HG02870 (cell line): ENCODE data around the gene LDAH.

Experiments
- ATAC-seq: cut with Tn5 transposase; IDR thresholded peaks from one replicate; pipeline ENCODE4 v1.9.1; 2021; ENCODE audit warnings: mild to moderate bottlenecking, moderate library complexity; ENCODE audit not compliant: unreplicated experiment

Gene LDAH

GRCh38 chr2:20669562-20670314, 153.2 kb downstream of the LDAH start:
- no peak for ATAC-seq

GRCh38 chr2:20668871-20669475, 153.9 kb downstream of the LDAH start:
- no peak for ATAC-seq

GRCh38 chr2:20668451-20668850, 154.4 kb downstream of the LDAH start:
- ATAC-seq, result no peak

- ATAC-seq, result no peak
These were observed 155.1 kb downstream of the LDAH start for GRCh38 chr2:20667531-20668401.

- no peak for ATAC-seq
These were observed 155.8 kb downstream of the LDAH start for GRCh38 chr2:20667151-20667530.

- no peak for ATAC-seq
These were observed 156.4 kb downstream of the LDAH start, which contains the start of gene GDF7 for GRCh38 chr2:20666304-20667150. Gene GDF7, plus strand, starts transcription at chr2:20667144. Its CDS starts 96 bp downstream, at chr2:20667240.

GRCh38 chr2:20666005-20666303, 156.9 kb downstream of the LDAH start:
- no peak for ATAC-seq

- ATAC-seq, result no peak
These were observed 157.5 kb downstream of the LDAH start for GRCh38 chr2:20665243-20666004.

GRCh38 chr2:20664431-20665242, 158.3 kb downstream of the LDAH start:
- ATAC-seq, result no peak

GRCh38 chr2:20664071-20664390, 158.9 kb downstream of the LDAH start:
- no peak for ATAC-seq

- ATAC-seq, result no peak
These were observed 159.5 kb downstream of the LDAH start for GRCh38 chr2:20663196-20664070.

GRCh38 chr2:20662308-20662937, 160.5 kb downstream of the LDAH start:
- no peak for ATAC-seq

- peak; percentile 57 for ATAC-seq
These were observed 161.2 kb downstream of the LDAH start for GRCh38 chr2:20661421-20662307.

GRCh38 chr2:20660506-20661420, 162.1 kb downstream of the LDAH start:
- ATAC-seq, result no peak

GRCh38 chr2:20657522-20658235, 165.2 kb downstream of the LDAH start:
- no peak for ATAC-seq
